ENCODE results near the gene CAPRIN1.
"Not testable (repeated sequence)": the region's sequence is repeated elsewhere in the genome, so short reads cannot be mapped to it uniquely, and the experiment has no call there.

CAPRIN1 gene

DNA sequence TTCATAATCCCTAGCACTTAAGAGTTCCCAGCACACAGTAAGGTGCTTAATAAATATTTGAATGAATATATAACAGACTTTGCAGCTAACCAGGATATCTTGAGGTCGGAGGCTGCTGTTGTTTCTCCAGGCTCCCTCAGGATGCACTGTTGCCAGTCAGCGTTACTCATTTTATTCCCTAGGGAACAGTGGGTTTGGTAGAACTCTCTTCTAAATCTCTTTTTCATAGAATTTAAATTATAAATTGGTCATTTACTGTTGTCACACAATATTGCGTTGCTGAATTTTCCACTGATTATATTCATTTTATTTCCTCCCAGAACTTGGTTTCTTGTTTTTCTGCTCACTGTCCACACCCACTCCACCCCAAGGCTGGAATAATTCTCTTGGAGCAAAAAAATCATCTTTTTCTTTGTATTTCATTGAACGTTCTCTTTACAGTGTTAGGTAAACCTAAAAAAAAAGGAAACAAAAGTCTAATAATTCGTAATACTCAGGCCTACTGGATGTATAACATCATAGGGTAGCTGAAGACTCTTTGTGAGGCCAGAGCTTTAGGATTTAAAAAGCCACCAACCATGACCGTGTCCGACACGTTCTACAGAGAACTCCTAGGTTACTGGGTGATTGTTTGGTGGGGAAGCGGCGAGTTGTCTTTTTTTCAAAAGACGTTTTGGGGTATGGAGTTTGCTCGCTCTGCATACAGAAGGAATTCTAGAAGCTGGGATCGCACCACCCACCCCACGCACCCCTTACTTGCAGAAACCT is 766 bp upstream of the CAPRIN1 start:
- DNase-seq, result peak; percentile 49

DNA sequence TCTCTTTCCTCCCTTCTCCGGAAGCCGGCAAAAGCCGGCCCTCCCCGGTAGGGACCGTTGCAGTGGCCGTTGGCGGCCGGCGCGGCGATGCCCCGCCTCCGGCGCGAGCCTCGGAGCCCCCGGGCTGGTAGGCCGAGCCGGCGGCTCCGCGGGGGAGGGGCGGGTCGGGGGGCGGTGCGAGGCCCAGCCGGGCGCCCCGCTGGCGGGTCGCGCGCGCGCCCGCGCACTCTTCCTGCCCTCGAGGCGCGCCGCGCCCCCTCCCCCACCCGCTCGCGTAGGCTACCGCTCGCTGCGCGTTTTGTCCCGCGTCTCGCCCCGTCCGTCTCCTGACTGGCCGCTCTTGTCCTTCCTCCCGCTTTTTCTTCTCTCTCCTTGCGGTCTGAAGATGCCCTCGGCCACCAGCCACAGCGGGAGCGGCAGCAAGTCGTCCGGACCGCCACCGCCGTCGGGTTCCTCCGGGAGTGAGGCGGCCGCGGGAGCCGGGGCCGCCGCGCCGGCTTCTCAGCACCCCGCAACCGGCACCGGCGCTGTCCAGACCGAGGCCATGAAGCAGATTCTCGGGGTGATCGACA is 591 bp downstream of the CAPRIN1 start:
- DNase-seq, result peak; percentile 97

DNA sequence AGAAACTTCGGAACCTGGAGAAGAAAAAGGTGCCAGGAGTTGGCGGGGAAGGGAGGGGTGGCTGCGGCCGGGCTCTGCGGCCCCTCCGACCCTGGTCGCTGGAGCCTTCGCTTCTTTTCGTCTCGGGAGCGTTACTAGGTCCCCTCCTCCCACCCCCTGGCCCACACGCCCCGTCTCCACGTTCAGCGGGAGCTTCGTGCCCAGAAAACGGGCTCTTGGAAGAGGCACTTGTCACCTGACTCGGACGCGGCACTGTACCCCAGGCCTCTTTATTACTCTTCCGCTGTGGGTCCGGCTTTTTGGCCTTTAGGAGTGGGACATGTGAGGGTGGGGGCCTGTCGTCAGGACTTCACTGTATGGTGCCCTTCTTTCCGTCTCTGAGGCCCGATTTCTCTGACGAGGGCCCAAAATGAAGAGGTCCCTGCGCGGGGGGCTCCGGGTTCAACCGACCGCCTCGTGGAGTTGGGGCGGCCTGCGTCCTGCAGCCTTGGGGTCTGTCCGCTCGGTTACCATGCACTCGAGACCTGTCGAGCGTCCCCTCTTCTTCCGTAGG is 1.2 kb downstream of the CAPRIN1 start:
- DNase-seq, result peak; percentile 14

DNA sequence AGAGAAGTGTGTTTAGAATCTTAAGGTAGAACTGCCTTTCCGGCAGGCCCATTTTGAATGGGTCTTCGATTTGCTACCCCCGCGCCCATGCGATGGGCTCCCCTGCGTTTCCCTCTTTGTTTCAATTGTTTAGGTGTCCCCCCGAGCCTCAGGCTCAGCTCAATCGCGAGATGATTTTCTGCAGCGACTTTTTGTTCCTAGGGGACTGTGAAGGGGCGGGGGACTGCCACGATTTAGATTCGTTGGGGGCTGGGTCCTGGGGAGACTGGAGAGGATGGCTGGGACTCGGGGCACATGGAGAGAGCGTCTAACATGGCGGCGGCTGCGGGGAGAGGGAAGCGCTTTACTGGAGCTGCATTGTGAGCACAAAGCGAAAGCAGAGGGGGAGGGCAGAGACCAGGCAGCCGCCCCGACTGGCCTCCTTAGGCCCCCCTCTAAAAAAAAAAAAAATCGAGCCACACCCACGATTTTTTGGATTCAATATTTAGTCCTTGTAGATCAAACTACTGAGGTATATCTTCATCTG is 1.7 kb downstream of the CAPRIN1 start:
- DNase-seq, result peak; percentile 92

DNA sequence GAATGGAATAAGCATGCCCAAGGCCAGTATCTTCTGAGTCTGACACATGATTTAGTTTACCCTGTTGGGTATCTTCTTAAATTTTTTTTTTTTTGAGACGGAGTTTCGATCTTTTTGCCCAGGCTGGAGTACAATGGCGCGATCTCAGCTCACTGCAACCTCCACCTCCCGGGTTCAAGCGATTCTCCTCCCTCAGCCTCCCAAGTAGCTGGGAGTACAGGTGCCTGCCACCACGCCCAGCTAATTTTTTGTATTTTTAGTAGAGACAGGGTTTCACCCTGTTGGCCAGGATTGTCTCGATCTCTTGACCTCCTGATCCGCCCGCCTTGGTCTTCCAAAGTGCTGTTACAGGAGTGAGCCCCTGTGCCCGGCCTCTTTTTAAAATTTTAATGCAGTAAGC is 2.8 kb downstream of the CAPRIN1 start:
- DNase-seq, result not testable (repeated sequence)

DNA sequence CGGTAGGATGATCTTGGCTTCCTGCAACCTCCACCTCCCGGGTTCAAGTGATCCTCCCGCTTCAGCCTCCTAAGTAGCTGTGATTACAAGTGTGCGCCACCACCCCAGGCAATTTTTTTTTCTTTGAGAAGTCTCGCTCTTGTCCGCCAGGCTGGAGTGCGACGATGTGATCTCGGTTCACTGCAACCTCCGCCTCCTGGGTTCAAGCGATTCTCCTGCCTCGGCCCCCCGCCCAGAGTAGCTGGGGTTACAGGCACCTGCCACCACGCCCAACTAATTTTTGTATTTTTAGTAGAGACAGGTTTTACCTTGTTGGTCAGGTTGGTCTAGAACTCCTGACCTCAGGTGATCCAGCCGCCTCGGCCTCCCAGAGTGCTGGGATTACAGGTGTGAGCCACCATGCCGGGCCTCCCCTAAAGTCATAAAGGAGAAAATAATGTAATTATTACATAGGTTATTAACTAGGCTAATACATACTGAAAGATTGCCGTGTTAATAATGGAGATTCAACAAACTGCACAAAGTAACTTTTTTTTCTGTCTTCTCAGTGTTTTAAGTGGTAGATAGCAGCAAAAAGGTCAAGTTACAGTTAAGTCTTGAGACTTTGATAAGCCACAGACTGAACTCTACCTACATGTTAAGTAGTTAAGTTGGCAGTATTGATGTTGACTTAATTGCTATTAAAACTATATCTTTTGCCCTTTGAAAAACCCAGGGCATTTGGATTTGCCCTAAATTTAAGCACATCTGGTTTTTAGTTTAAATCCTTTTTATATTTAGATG is 3.9 kb downstream of the CAPRIN1 start:
- no peak for DNase-seq

DNA sequence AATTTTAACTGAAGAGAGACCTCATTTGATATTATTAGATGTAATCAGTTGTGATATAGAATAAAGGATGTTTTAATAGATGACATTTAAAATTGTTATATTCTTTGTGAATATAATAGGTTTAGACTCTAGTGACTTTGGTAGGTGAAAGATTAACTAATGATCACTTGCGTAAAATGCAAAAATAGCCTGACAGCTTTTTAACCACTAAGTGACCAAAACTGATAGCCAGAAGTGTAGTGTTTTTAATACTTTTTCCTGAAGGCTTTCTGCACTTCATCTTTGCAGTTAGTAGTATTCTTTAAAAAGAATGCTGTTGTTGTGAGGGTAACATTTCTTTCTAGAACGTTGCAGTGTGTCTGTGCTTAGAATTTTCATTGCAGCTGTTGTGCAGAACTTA is 5.1 kb downstream of the CAPRIN1 start:
- no peak for DNase-seq

DNA sequence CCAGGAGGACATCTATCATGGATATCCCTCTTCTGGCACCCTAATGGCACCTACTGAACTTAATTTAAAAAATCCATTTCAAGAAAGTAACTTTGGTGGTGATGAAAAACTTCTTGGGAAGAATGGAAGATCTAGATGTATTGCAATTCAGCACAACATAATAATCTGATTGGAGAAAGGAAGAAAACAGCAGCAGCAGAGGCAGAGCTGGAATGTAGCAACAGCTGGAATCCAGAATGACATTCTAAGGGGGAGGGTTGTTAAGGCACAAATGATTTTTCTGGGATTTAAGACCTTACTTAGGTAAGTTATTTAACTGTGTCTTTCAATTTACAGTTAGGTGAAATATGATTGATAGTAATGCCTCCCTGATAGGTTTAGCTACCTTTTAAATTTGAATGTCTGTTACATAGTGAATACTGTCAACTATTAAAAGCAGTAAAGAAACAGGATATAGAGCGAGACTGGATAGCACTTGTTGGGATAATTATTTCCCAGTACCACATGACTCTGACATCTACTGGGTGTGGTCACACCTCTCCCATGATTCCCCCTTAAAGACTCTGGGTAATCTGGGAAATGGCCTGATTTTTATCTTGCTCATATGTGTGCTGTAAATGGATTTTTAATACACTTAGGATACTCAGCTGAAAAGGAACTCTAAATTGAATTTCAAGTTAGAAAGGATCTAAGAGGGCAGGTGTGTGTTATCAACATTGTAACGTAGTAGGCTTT is 11.7 kb downstream of the CAPRIN1 start:
- no peak for DNase-seq

DNA sequence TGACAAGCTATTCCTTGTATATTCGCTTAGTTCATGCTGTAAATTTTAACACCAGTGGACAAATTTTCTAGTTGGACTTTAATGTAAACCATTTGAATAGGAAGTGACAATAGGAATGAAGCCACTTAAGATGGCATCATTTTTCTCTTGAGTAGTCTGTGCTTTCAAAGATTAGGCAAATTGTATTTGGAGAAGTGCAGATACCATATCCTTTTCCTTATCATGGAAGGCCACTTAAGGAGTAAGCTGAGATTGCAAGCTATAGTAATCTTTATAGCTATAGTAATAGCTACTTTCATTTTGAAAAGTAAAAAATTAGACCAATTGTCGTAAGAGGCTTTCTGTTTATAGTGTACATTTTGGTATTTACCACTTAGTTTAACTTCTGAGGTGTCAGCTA is 12.8 kb downstream of the CAPRIN1 start:
- DNase-seq, result no peak

DNA sequence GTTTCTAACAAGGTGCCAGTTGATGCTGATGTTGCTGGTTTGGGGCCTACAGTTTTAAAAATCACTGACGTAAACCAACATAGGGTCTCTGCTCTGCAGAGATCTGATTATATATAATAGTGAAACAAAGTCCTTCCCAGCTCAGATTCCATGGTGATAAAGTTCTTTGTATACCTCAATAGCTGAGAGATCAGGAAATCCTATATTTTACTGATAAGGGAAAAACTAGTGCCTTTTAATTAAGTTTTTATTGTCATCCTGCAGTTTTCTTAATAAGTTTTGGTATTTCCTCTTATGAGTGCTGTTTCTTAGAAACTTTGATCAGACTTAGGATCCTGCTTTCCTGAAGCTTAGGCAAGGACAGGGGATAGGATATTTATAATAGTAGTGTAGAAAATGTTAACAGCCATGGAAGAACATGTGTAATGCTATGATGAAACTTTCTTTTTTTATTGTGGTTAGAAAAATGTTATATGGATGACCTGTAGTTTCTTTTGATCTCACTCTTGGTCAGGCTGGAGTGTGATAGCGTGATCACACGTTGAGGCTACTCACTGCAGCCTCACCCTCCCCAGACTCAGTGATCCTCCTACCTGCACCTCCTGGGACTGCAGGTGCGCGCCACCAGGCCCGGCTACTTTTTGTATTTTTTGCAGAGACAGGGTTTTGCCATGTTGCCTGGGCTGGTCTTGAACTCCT is 14.1 kb downstream of the CAPRIN1 start:
- DNase-seq, result no peak

DNA sequence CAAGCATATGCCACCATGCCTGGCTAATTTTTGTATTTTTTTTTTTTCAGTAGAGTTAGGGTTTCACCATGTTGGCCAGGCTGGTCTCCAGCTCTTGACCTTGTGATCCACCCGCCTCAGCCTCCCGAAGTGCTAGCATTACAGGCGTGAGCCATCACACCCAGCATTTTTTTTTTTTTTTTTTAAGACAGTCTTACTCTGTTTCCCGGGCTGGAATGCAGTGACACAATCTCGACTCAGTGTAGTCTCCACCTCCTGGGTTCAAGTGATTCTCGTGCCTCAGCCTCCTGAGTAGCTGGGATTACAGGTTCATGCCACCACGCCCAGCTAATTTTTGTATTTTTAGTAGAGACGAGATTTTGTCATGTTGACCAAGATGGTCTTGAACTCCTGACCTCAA is 15.2 kb downstream of the CAPRIN1 start:
- not testable (repeated sequence) for DNase-seq

DNA sequence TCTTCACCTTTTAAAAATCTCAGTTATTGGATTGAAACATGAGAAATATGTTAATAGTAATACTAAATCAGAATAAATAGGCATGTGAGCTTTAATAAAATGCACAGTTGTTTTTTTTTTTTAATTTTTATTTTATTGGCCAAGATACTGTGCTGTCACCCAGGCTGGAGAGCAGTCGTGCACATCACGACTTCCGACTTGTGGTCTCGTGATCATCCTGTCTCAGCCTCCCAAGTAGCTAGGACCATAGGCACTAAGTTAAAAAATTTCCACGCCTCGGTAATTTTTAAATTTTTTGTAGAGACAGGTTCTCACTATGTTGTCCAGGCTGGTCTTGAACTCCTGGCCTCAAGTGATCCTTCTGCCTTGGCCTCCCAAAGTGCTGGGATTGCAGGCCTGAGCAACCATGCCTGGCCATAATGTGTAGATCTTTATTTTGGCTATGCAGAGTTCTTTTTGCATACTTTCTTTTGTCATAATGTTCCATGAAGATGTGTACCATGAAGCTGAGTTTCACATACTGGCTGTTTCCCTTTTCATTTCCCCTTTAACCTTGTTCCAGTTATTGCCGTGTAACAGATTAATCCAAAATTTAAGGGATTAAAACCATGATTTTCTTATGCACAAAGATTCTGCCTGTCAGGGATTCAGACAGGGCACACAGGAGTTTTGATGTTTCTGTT is 16.0 kb downstream of the CAPRIN1 start:
- DNase-seq, result no peak

DNA sequence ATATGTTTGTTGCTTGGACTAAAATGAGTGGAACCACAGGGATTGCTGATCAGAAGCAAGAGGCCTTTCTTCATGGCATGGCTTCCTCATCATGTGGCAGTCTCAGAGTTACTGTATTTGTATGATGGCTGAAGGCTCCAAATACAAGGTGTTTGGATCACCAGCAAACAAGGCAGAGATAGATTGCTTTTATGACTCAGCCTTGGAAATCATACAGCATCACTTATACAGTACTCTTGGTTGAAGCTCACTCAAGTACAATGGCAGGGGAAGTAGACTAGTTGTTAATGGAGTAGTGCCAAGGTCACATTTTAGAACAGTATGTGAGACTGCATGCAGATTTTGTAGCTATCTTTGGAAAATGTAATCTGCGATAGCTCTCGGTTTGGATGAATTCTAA is 16.6 kb downstream of the CAPRIN1 start:
- no peak for DNase-seq

DNA sequence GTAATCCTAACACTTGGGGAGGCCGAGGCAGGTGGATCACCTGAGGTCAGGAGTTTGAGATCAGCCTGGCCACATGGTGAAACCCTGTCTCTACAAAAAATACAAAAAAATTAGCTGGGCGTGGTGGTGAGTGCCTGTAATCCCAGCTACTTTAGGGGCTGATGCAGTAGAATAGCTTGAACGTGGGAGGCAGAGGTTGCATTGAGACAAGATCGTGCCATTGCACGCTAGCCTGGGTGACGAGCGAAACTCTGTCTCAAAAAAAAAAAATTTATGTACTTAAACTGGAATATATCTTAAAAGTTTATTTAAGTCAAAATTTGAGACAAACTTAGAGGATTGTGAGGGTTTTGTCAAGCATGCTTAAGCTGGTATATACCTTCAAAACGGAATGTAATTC is 19.8 kb downstream of the CAPRIN1 start:
- DNase-seq, result not testable (repeated sequence)

DNA sequence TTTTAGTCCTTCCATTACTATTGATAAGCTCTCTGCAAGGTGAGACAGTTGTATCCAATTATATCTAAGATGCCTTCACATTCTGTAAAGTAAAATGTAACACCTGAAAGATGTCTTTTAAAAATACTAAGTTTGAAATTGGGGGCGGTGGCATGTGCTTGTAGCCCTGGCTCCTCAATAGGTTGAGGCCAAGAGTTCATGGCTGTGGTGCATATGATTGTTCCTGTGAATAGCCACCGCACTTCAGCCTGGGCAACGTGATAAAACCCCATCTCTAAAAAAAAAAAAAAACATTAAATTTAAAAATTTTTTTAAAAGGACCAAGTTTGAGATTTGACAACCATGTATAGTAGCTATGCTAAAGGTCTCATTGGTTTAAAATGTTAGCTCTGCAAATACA is 20.5 kb downstream of the CAPRIN1 start:
- DNase-seq, result no peak

DNA sequence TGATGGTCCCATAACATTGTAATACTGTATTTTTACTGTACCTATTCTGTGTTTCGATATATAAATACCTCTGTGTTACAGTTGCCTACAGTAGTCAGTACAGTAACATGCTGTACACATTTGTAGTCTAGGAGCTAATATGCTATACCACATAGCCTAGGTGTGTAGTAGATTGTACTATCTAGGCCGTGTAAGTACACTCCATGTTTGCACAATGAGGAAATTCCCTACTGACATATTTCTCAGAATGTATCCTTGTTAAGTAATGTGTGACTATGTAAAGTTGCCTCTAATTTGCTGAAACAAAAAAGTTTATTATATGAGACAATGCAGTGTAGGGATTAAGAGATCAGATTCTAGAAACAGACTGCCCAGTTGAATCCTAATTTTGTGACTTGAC is 21.3 kb downstream of the CAPRIN1 start:
- DNase-seq, result no peak

DNA sequence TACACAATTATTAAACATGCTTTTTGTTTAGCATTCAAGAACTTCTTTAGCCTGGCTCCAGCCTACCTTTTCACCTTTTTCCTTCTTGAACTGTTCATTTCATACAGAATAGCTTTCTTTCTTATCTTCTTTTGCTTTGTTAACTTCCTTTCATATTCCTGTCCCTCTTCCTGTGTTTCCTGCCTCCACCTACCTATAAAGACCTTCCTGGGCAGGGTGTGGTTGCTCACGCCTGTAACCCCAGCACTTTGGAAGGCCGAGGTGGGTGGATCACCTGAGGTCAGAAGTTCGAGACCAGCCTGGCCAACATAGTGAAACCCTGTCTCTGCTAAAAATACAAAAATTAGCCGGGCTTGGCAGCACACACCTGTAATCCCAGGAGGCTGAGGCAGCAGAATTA is 22.9 kb downstream of the CAPRIN1 start:
- no peak for DNase-seq

DNA sequence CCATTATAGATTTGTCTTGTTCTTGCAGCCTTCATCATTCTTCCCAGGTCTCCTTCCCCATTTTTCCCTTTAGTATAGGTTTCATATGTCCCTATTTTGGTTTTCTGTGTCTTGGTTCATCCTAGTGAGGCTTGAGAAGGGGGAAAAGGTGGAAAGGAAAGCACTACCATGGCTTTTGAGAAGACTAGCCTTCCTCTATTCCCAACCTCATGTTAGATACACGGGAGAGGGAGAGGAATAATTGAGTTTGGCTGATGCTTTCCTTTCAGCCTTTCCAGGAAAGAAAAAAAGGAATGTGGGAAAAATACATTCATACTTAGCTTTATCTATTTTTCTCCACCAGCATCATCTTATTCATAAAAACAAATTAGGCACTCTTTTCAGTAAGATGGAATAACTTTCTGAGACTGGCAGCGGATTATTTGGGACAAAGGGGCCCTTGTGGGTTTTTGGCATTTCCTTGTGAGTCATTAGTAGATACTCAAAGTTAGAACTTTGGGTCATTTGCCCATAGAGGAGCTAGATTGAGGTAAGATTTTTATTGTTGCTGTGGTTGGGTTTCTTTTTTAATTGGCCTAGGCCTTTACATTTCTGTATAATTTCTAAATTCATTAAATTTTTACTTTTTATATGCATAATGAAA is 23.8 kb downstream of the CAPRIN1 start:
- DNase-seq, result no peak

DNA sequence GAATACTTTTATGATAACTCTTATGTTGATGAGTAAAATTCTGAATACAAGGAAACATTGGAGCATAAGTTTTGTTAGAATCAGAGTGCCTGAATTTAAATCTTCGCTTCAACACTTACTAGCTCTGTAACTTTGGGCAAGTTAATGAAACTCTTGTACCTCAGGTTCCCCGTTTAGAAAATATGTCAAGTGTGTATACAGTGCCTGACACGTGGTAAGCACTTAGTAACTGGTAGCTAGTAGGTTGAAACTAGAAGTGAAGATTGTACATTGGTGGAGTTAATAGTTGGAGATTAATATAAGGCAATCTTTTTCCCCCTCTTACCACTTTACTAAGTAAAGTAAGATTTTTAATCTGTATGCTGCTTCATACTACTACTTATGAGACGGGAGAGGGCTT is 29.1 kb downstream of the CAPRIN1 start:
- no peak for DNase-seq

DNA sequence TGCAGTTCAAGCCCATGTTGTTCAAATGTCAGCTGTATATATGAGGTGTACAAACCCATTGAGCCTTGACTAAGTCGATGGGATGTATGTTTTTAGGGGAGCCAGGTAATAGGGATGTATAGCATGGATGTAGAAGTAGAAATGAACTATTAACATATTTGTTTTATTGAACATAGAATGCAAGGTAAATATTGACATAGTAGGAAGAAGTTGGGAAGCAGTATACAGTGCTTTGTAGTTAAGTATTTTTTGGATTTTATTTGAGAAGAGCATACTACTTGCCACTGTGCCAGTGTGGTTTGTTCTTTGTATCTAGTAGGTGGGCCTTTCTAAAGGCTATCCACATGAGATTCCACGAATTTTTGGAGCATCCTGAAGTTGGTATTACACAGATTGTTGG is 33.1 kb downstream of the CAPRIN1 start:
- DNase-seq, result no peak
